ENCODE measurements around the gene ABCA3. TPM values are rescaled to one million over a fixed set of nuclear protein-coding genes. Genes with fewer than 3 reads are reported as not detected.

ABCA3 gene
- total and polyA plus RNA-seq, 2 experiments from 2014 or later, result 3.0 to 4.1 TPM

DNA sequence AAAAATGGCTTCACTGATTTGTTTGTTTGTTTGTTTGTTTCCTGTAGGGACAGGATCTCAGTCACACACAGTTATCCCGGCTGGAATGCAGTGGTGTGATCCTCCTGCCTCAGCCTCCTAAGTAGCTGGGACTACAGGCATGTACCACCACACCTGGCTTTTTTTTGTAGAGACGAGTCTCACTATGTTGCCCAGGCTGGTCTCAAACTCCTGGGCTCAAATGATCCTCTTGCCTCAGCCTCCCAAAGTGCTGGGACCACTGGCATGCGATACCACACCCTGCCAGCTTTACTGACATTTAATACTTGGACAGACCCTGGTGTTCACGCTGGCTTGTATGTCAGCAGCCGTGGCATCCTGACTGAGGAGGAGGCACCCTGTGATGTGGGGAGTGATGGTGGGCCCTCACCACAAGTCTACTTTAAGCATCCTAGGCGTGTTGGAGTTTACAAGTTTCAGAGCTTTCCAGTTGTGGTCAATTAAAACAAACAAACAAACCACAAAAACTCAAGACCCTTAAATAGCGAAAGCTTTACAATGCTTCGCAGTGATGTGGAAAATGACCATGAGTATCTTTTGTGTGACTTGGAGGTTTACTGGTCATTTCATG, 5.1 kb downstream of the ABCA3 start:
- H3K9me2 ChIP-seq (ENCODE audit: insufficient read depth), result no peaks in the 10 kb centered on the region
- H3K36me3 Mint-ChIP-seq (ENCODE audit: low read depth), result peaks cover 4% of the 10 kb centered on the region
- no peak overlapping the region for H3K4me3 ChIP-seq
- no peaks in the 10 kb centered on the region; the same call in 1 of the 2 replicates for H4K20me1 ChIP-seq (replicated peaks; ENCODE audit: insufficient read depth)
- no peaks in the 10 kb centered on the region for H3K79me2 ChIP-seq (replicated peaks; ENCODE audit: insufficient read depth)
- H3K27me3 ChIP-seq (ENCODE audit: insufficient read depth), result peaks cover 27% of the 10 kb centered on the region
- H3K4me2 ChIP-seq, result no peak overlapping the region
- H3K36me3 ChIP-seq (ENCODE audit: insufficient read depth), result no peaks in the 10 kb centered on the region
- H3K4me1 ChIP-seq (ENCODE audit: insufficient read depth), result no peaks in the 10 kb centered on the region
- DNase-seq (ENCODE audit: low spot score), result no peak
- no peak overlapping the region for H2AFZ ChIP-seq
- 0 out of 2 replicates have a peak, but pooled peaks cover 3% of the 10 kb centered on the region for H3F3A ChIP-seq (replicated peaks; ENCODE audit: low read depth)
- H3K27me3 Mint-ChIP-seq (ENCODE audit: insufficient read depth, low read depth, poor library complexity), result peaks cover 31% of the 10 kb centered on the region
- peaks cover 5% of the 10 kb centered on the region for H3K4me1 Mint-ChIP-seq
- H3K27ac Mint-ChIP-seq, result no peak overlapping the region
- H3K27ac ChIP-seq (ENCODE audit: low read depth), result no peak overlapping the region
- no peak overlapping the region for H3K4me3 Mint-ChIP-seq
- ATAC-seq, result no peak
- TF ChIP-seq CTCF (conservative IDR thresholded peaks at IDR 0.05; ENCODE audit: low read depth in 2 of 2) (no peak), STAT1 (IDR thresholded peaks at IDR 0.05; ENCODE audit: unreplicated experiment) (no peak), EZH2 (IDR thresholded peaks at IDR 0.05; ENCODE audit: low read depth, unreplicated experiment) (no peak), NANOG (IDR thresholded peaks at IDR 0.05; ENCODE audit: borderline replicate concordance) (no peak), ZNF331 (CRISPR knock-in tag; IDR thresholded peaks at IDR 0.05; ENCODE audit: low read depth) (no peak), POLR2AphosphoS5 (IDR thresholded peaks at IDR 0.05; ENCODE audit: low read depth) (no peak), ZNF114 (CRISPR knock-in tag; IDR thresholded peaks at IDR 0.05) (no peak), EZH2phosphoT487 (IDR thresholded peaks at IDR 0.05; ENCODE audit: unreplicated experiment) (no peak), JUNB (IDR thresholded peaks at IDR 0.05; ENCODE audit: unreplicated experiment) (no peak), CREB1 (CRISPR knock-in tag; IDR thresholded peaks at IDR 0.05; ENCODE audit: low read depth) (no peak)
- TF ChIP-seq, protein P1, sequence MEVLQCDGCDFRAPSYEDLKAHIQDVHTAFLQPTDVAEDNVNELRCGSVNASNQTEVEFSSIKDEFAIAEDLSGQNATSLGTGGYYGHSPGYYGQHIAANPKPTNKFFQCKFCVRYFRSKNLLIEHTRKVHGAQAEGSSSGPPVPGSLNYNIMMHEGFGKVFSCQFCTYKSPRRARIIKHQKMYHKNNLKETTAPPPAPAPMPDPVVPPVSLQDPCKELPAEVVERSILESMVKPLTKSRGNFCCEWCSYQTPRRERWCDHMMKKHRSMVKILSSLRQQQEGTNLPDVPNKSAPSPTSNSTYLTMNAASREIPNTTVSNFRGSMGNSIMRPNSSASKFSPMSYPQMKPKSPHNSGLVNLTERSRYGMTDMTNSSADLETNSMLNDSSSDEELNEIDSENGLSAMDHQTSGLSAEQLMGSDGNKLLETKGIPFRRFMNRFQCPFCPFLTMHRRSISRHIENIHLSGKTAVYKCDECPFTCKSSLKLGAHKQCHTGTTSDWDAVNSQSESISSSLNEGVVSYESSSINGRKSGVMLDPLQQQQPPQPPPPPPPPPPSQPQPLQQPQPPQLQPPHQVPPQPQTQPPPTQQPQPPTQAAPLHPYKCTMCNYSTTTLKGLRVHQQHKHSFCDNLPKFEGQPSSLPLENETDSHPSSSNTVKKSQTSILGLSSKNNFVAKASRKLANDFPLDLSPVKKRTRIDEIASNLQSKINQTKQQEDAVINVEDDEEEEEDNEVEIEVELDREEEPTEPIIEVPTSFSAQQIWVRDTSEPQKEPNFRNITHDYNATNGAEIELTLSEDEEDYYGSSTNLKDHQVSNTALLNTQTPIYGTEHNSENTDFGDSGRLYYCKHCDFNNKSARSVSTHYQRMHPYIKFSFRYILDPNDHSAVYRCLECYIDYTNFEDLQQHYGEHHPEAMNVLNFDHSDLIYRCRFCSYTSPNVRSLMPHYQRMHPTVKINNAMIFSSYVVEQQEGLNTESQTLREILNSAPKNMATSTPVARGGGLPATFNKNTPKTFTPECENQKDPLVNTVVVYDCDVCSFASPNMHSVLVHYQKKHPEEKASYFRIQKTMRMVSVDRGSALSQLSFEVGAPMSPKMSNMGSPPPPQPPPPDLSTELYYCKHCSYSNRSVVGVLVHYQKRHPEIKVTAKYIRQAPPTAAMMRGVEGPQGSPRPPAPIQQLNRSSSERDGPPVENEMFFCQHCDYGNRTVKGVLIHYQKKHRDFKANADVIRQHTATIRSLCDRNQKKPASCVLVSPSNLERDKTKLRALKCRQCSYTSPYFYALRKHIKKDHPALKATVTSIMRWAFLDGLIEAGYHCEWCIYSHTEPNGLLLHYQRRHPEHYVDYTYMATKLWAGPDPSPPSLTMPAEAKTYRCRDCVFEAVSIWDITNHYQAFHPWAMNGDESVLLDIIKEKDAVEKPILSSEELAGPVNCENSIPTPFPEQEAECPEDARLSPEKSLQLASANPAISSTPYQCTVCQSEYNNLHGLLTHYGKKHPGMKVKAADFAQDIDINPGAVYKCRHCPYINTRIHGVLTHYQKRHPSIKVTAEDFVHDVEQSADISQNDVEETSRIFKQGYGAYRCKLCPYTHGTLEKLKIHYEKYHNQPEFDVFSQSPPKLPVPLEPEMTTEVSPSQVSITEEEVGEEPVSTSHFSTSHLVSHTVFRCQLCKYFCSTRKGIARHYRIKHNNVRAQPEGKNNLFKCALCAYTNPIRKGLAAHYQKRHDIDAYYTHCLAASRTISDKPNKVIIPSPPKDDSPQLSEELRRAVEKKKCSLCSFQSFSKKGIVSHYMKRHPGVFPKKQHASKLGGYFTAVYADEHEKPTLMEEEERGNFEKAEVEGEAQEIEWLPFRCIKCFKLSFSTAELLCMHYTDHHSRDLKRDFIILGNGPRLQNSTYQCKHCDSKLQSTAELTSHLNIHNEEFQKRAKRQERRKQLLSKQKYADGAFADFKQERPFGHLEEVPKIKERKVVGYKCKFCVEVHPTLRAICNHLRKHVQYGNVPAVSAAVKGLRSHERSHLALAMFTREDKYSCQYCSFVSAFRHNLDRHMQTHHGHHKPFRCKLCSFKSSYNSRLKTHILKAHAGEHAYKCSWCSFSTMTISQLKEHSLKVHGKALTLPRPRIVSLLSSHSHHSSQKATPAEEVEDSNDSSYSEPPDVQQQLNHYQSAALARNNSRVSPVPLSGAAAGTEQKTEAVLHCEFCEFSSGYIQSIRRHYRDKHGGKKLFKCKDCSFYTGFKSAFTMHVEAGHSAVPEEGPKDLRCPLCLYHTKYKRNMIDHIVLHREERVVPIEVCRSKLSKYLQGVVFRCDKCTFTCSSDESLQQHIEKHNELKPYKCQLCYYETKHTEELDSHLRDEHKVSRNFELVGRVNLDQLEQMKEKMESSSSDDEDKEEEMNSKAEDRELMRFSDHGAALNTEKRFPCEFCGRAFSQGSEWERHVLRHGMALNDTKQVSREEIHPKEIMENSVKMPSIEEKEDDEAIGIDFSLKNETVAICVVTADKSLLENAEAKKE (CRISPR knock-in tag; IDR thresholded peaks at IDR 0.05), result no peak
- TF ChIP-seq, protein P2, sequence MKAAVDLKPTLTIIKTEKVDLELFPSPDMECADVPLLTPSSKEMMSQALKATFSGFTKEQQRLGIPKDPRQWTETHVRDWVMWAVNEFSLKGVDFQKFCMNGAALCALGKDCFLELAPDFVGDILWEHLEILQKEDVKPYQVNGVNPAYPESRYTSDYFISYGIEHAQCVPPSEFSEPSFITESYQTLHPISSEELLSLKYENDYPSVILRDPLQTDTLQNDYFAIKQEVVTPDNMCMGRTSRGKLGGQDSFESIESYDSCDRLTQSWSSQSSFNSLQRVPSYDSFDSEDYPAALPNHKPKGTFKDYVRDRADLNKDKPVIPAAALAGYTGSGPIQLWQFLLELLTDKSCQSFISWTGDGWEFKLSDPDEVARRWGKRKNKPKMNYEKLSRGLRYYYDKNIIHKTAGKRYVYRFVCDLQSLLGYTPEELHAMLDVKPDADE (IDR thresholded peaks at IDR 0.05), result no peak
- TF ChIP-seq, protein P3, sequence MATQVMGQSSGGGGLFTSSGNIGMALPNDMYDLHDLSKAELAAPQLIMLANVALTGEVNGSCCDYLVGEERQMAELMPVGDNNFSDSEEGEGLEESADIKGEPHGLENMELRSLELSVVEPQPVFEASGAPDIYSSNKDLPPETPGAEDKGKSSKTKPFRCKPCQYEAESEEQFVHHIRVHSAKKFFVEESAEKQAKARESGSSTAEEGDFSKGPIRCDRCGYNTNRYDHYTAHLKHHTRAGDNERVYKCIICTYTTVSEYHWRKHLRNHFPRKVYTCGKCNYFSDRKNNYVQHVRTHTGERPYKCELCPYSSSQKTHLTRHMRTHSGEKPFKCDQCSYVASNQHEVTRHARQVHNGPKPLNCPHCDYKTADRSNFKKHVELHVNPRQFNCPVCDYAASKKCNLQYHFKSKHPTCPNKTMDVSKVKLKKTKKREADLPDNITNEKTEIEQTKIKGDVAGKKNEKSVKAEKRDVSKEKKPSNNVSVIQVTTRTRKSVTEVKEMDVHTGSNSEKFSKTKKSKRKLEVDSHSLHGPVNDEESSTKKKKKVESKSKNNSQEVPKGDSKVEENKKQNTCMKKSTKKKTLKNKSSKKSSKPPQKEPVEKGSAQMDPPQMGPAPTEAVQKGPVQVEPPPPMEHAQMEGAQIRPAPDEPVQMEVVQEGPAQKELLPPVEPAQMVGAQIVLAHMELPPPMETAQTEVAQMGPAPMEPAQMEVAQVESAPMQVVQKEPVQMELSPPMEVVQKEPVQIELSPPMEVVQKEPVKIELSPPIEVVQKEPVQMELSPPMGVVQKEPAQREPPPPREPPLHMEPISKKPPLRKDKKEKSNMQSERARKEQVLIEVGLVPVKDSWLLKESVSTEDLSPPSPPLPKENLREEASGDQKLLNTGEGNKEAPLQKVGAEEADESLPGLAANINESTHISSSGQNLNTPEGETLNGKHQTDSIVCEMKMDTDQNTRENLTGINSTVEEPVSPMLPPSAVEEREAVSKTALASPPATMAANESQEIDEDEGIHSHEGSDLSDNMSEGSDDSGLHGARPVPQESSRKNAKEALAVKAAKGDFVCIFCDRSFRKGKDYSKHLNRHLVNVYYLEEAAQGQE (IDR thresholded peaks at IDR 0.05; ENCODE audit: unreplicated experiment), result no peak
- peaks cover 9% of the 10 kb centered on the region for H3K9me3 Mint-ChIP-seq
